T-helper 1 cell treated with Interleukin-12 subunit alpha and Interleukin-12 subunit beta and Interleukin-4 antibody, amounts not matched to agents 30 ng/mL and 1 ng/mL, for 36 hours (primary cell): ENCODE results near the gene HOPX. TPM values are rescaled to one million over a fixed set of nuclear protein-coding genes. Genes with fewer than 3 reads are reported as not detected.
"Not testable (repeated sequence)": the region's sequence is repeated elsewhere in the genome, so short reads cannot be mapped to it uniquely, and the experiment has no call there.

Experiments
- intact Hi-C: fragments of 100-400 bp; cut with micrococcal nuclease; formaldehyde crosslinking; loops from one replicate; pipeline ENCODE4 v1.15.1; 2024
- total RNA-seq: library from RNA; stranded (reverse); gene quantifications from 2 replicates; pipeline ENCODE4 v1.2.3, GENCODE V29; 2022

Gene HOPX
- total RNA-seq, 1 donor from 2014 or later: 93.4 TPM

- intact Hi-C loops: no loop called here
Measured at GRCh38 chr4:56689201-56689969, 8.3 kb upstream of the HOPX start.

GRCh38 chr4:56688094-56688647, 7.1 kb upstream of the HOPX start:
- intact Hi-C loops: no loop called here

GRCh38 chr4:56686537-56687231, 5.6 kb upstream of the HOPX start:
- intact Hi-C loops: no loop called here

GRCh38 chr4:56684320-56685050, 3.4 kb upstream of the HOPX start:
- intact Hi-C loops: loop anchor here (5.0 kb wide), 3 partner anchors 42 to 118 kb away; no protein-coding TSS in a partner anchor

DNA sequence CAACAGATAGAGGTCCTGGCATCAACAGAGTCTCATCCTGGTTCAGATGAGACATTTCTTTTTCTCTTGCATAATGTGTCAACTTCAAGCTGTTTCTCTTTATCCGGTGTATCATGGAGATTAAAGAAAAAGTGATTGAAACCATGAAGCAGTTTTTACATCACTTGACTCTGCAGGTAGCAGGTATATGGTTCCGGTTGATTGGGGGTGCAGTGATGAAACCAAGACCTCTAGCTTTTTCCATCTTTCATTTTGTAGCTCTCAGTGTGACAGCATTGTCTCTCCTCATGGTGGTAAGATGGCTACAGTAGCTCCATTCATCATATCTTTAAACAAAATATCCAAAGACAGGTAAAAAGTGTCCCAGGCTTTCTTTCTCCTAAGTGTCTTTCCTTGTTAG, 2.4 kb upstream of the HOPX start:
- intact Hi-C loops: loop anchor here (5.0 kb wide), 3 partner anchors 41 to 119 kb away; no protein-coding TSS in a partner anchor

DNA sequence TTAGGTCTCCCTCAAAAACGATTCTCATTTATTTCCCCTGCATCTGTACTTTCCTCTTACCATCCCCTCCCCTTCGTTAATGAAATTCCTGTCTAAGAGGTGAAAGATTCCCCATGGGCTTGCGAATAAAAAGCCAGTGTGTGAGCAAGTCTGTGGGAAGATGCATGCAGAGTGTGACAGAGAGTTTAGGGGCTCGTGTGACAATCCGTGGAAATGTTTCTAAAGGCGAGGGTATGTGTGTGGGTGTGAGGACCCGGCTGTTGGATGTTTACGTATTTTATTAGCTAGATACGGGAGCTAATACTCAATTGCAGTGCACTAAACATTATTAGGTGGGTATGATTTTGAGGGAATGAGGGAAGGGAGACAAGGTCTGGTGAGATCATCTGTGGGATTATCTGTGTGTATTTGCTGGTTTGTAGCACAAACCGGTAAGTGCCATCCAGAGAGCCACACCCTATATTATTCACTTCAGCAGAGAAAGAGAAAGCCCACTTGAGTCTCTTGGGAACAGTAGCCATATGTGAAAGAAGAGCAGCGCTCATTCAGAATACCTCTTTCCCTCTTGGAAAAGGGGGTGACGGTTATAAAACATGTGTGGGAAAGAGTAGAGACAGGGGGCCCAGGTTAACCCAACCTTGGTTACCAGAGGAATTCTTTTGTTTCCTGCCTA, 893 bp upstream of the HOPX start:
- intact Hi-C loops: loop anchor here (5.0 kb wide), 3 partner anchors 40 to 120 kb away; no protein-coding TSS in a partner anchor

DNA sequence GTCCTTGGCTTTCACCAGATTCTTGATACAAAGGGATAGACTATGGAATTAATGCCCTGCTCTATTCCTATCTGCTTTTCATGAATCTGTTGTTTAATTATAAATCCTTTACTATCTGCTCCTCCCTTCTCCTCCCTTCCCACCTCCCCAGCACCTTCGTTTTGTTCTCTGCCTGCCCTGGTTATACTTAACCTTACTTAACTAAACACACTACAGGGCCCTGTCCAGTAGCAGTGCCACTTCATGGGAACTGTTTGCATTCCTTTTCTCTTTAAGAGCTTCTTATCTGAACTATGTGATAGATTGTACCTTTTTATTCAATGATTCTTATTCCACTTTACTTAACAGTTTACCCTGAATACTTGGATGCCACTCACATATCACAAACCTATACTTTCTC, 830 bp downstream of the HOPX start:
- intact Hi-C loops: loop anchor here (5.0 kb wide), 3 partner anchors 38 to 122 kb away; no protein-coding TSS in a partner anchor

- intact Hi-C loops: no loop called here
Measured at GRCh38 chr4:56677711-56678110, 3.4 kb downstream of the HOPX start.

DNA sequence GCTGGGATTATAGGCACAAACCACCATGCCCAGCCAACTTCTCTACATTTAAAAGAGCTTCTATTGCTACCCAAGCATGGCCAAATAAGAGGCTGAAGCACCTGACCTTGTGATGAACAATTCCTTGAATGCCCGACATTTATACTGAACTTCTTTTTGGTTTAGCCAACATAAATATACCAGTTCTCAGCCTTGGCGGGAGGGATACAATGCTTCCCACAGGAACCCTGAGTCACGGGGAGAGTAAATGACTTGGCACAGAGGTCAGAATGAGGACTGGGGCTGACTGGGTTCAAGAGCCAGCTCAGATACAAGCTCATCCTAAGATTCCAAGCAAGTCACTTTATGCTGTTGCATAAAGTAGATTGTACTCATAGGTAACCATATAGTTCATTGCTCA, 6.1 kb downstream of the HOPX start:
- intact Hi-C loops: no loop called here

DNA sequence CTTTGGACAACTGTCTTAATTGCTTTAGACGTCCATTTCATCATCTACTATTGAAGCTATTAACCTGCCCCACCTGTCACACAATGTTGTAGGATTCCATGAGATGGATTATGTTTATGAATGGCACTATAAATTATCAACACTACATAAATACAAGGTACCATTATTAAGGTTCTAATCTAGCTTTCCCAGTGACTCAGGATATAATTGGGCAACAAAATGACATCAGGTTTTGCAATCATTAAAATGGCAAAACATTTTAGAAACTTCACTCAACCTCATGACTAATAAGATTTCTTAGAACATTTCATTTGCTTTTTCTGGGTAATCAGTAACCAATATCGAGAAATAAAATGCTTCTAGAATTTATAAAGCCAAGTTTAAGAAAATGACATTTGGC, 9.2 kb downstream of the HOPX start:
- intact Hi-C loops: no loop called here

DNA sequence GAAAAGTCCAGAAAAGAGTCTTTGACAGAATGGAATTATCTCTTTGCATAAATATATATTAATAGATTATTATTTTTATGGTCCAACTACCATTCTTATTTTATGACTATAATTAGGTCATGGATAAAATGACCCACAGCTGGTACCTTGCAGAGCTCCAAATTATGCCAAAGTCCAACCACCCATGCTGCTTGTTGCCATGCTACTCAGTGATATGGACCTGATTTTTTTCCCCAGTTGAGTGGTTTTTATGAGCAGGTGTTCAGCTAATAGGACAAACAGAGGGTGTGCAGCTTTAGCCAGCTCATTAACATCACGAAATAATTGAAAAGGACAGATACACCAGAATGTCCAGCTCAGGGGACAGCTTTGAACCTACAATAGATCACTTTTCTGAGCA, 9.7 kb downstream of the HOPX start:
- intact Hi-C loops: no loop called here

- intact Hi-C loops: loop anchor here (1.0 kb wide), 2 partner anchors 132 to 168 kb away; no protein-coding TSS in a partner anchor
Measured at GRCh38 chr4:56668267-56668666, 12.8 kb downstream of the HOPX start.

- intact Hi-C loops: not testable (repeated sequence)
Measured at GRCh38 chr4:56667396-56667795, 13.7 kb downstream of the HOPX start.

GRCh38 chr4:56666279-56666678, 14.8 kb downstream of the HOPX start:
- intact Hi-C loops: no loop called here

- intact Hi-C loops: no loop called here
Measured at GRCh38 chr4:56665781-56666180, 15.3 kb downstream of the HOPX start.

DNA sequence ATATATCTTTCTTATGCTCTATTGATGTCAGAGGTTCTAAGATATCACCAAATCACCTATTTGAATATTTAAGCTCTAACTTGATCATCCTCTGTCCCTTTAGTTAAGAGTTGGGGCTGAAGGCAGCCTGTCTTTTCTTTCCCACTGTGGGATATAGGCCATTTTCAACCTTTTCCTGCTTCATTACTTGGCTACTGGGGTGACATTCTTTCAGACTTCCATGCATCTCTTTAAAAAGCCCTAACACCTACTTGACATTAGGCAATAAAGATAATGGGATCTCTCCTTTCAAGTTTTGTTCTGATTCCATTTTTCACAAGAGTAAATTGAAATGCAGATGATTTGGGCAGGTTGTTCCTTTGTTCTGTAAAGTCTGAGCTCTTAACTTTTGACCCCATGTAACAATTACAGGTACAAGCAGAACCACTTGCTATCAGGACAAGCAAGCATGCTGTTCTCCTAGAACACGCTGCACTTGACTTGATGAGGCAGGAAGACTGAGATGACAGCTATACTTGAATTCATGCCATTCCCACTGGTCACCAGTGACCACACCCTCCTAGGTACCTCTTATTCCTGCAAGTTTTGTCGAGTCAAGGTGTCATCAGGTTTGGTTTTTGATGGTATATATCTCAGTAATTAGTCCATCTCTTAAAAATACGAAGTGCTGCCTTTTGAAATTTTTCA, 18.2 kb downstream of the HOPX start:
- intact Hi-C loops: no loop called here

DNA sequence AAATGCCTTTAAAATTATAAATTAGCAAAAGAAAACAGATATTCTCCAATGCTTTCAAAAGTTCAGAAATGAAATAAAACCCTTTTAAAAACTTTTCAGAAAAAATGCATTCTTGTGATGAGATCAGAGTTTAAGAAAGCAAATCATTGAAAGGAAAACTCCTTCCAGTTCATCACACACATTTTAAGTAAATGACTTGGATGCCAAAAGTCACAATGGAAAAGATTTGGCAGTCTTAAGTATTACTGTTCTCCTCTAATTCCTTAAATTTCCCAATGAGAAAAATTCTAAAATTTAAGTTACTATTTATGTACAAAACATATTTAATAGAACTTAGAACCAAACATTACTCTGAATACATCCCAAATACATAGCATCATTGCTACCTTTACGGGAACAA, 21.1 kb downstream of the HOPX start:
- intact Hi-C loops: loop anchor here (5.0 to 10.0 kb wide), 3 partner anchors 247 to 1265 kb away; partner anchors contain the start of genes CEP135, REST and TMEM165

GRCh38 chr4:56658528-56658927, 22.6 kb downstream of the HOPX start:
- intact Hi-C loops: loop anchor here (5.0 to 10.0 kb wide), 3 partner anchors 249 to 1264 kb away; partner anchors contain the start of genes CEP135, REST and TMEM165

GRCh38 chr4:56657818-56658217, 23.3 kb downstream of the HOPX start:
- intact Hi-C loops: loop anchor here (5.0 to 10.0 kb wide), 3 partner anchors 249 to 1263 kb away; partner anchors contain the start of genes CEP135, REST and TMEM165

GRCh38 chr4:56657128-56657527, 24.0 kb downstream of the HOPX start:
- intact Hi-C loops: loop anchor here (5.0 to 10.0 kb wide), 3 partner anchors 250 to 1262 kb away; partner anchors contain the start of genes CEP135, REST and TMEM165
